PC-3 (cell line): Measurements from ENCODE around the gene TIGIT.

Source experiments
- CTCF ChIP-seq: fragments of 300-600 bp; sonication (generic); conservative IDR thresholded peaks from 2 replicates; pipeline ENCODE4 v1.5.1; 2017; ENCODE audit warnings: antibody characterized with exemption, low read depth, mild to moderate bottlenecking, low read length
- EZH2 ChIP-seq: fragments of 300-600 bp; sonication (generic); IDR thresholded peaks from one replicate; pipeline ENCODE4 v1.6.1; 2017; ENCODE audit warnings: antibody characterized with exemption, mild to moderate bottlenecking, low read length; ENCODE audit not compliant: unreplicated experiment
- EZH2phosphoT487 ChIP-seq: fragments of 300-600 bp; sonication (generic); IDR thresholded peaks from 2 replicates; pipeline ENCODE4 v1.6.1; 2018; ENCODE audit warnings: mild to moderate bottlenecking, antibody characterized with exemption, low read length, borderline replicate concordance

- no peak for TF ChIP-seq CTCF
- TF ChIP-seq EZH2 = no peak
- TF ChIP-seq EZH2phosphoT487 = no peak
Observed at GRCh38 chr3:114327665-114328064, 33.8 kb downstream of the TIGIT start.
